Liver (tissue), 9 donors: ENCODE data around the gene RSBN1L. TPM values are rescaled to one million over a fixed set of nuclear protein-coding genes. Genes with fewer than 3 reads are reported as not detected.
A peak's percentile ranks its signal among the peaks of the same experiment; 100 is the strongest.

Experiments used
- DNase-seq: peaks from one replicate; pipeline ENCODE4 v3.0.0-alpha.2; 2017; ENCODE audit warnings: low spot score
- H3K27ac ChIP-seq, 2 donors: one replicate each; pipeline ENCODE4 v1.7.0; 2013; ENCODE audit warnings: inconsistent platforms in 2 of 2, low read length in 2 of 2, control low read depth in 1 of 2, low read depth in 1 of 2, mild to moderate bottlenecking in 1 of 2
- H3K27me3 ChIP-seq, 4 donors: one replicate each; pipeline versions ENCODE4 v1.6.1 to v1.7.0; 2013; ENCODE audit warnings: low read length in 3 of 4, inconsistent platforms in 1 of 4, mild to moderate bottlenecking in 1 of 4, moderate library complexity in 1 of 4; ENCODE audit not compliant: control insufficient read depth in 4 of 4, insufficient read depth in 4 of 4
- H3K36me3 ChIP-seq, 4 donors: one replicate each; pipeline versions ENCODE4 v1.6.1 to v1.7.0; 2013; ENCODE audit warnings: low read length in 3 of 4, mild to moderate bottlenecking in 3 of 4, low read depth in 1 of 4, moderate library complexity in 1 of 4; ENCODE audit not compliant: control insufficient read depth in 4 of 4, insufficient read depth in 3 of 4
- H3K4me1 ChIP-seq, 4 donors: one replicate each; pipeline versions ENCODE4 v1.6.1 to v1.7.0; 2013; ENCODE audit warnings: low read length in 3 of 4, mild to moderate bottlenecking in 3 of 4, moderate library complexity in 1 of 4; ENCODE audit not compliant: control insufficient read depth in 4 of 4, insufficient read depth in 4 of 4
- H3K4me3 ChIP-seq, 3 donors: one replicate each; pipeline versions ENCODE4 v1.6.1 to v1.7.0; 2013; ENCODE audit warnings: low read length in 3 of 3, control low read depth in 1 of 3, low read depth in 1 of 3, mild to moderate bottlenecking in 1 of 3
- H3K9ac ChIP-seq, 2 donors: one replicate each; pipeline ENCODE4 v1.7.0; 2013; ENCODE audit warnings: low read length in 2 of 2, mild to moderate bottlenecking in 2 of 2, moderate library complexity in 2 of 2, control low read depth in 1 of 2, low read depth in 1 of 2
- H3K9me3 ChIP-seq, 4 donors: one replicate each; pipeline versions ENCODE4 v1.6.1 to v1.7.0; 2013; ENCODE audit warnings: low read length in 3 of 4; ENCODE audit not compliant: control insufficient read depth in 4 of 4
- FOXA1 ChIP-seq: IDR thresholded peaks from 2 replicates; pipeline ENCODE4 v1.6.1; 2016; ENCODE audit warnings: antibody characterized with exemption
- FOXA2 ChIP-seq: IDR thresholded peaks from 2 replicates; pipeline ENCODE4 v1.6.1; 2016; ENCODE audit warnings: antibody characterized with exemption
- GABPA ChIP-seq, 2 donors: IDR thresholded peaks in 1 of 2; conservative IDR thresholded peaks in 1 of 2; 2 replicates each; pipeline ENCODE4 v1.6.1; 2016; ENCODE audit warnings: antibody characterized with exemption in 2 of 2, mild to moderate bottlenecking in 1 of 2, moderate library complexity in 1 of 2
- HNF4A ChIP-seq, 2 donors: conservative IDR thresholded peaks; 2 replicates each; pipeline ENCODE4 v1.6.1; 2016; ENCODE audit warnings: antibody characterized with exemption in 2 of 2, mild to moderate bottlenecking in 2 of 2
- HNF4G ChIP-seq: IDR thresholded peaks from 2 replicates; pipeline ENCODE4 v1.6.1; 2016; ENCODE audit warnings: antibody characterized with exemption
- JUND ChIP-seq, 2 donors: IDR thresholded peaks; 2 replicates each; pipeline ENCODE4 v1.6.1; 2016; ENCODE audit warnings: antibody characterized with exemption in 2 of 2
- NR2F2 ChIP-seq: IDR thresholded peaks from 2 replicates; pipeline ENCODE4 v1.6.1; 2016; ENCODE audit warnings: antibody characterized with exemption
- SP1 ChIP-seq: IDR thresholded peaks from 2 replicates; pipeline ENCODE4 v1.6.1; 2018; ENCODE audit warnings: antibody characterized with exemption, mild to moderate bottlenecking
- TAF1 ChIP-seq: conservative IDR thresholded peaks from 2 replicates; pipeline ENCODE4 v1.6.1; 2016; ENCODE audit warnings: antibody characterized with exemption, mild to moderate bottlenecking
- WGBS: extraction: QIAGEN DNeasy Blood & Tissue Kit; methylation state at CpG from one replicate; pipeline ENCODE4 v1.1.7; 2013; 5-methylcytosine and 5-hydroxymethylcytosine counted together
- polyA plus RNA-seq, 2 donors: library from polyadenylated mRNA; stranded (reverse) in 1 of 2; unstranded in 1 of 2; fragments of 200-250 nt in 1 of 2; fragments of >200 nt in 1 of 2; fragmentation: Nextera tagmentation in 1 of 2; extraction: Ambion mirVana in 1 of 2; gene quantifications; one replicate each; pipeline versions ENCODE4 v1.2.1 to v1.2.3, GENCODE V29; 2013 to 2015
- total RNA-seq, 2 donors: library from RNA; depleted of rRNA; stranded (reverse); fragments of >200 nt; gene quantifications; one replicate each; pipeline ENCODE4 v1.2.3, GENCODE V29; 2014
- TF ChIP-seq, protein P1 (sequence below): IDR thresholded peaks from 2 replicates; pipeline ENCODE4 v1.6.1; 2016; ENCODE audit warnings: antibody characterized with exemption
- TF ChIP-seq, protein P2 (sequence below): IDR thresholded peaks from 2 replicates; pipeline ENCODE4 v1.6.1; 2016; ENCODE audit warnings: antibody characterized with exemption, mild to moderate bottlenecking
- TF ChIP-seq, protein P3 (sequence below): IDR thresholded peaks from 2 replicates; pipeline ENCODE4 v1.6.1; 2016; ENCODE audit warnings: antibody characterized with exemption
- TF ChIP-seq, protein P4 (sequence below): fragments of 150-350 bp; IDR thresholded peaks from 2 replicates; pipeline ENCODE4 v1.5.1; 2017; ENCODE audit warnings: improper control_type of control experiment, low read depth, low read length; ENCODE audit not compliant: missing input control
- TF ChIP-seq, protein P5 (sequence below): IDR thresholded peaks from 2 replicates; pipeline ENCODE4 v1.6.1; 2016; ENCODE audit warnings: antibody characterized with exemption
- donor health status: healthy.
- donor health status: healthy.
- donor health status: healthy.
- donor health status: healthy.
- donor health status: healthy.

The RSBN1L gene
- total and polyA plus RNA-seq, 4 donors, result 3.3 to 23.4 (median 7.9) TPM

DNA sequence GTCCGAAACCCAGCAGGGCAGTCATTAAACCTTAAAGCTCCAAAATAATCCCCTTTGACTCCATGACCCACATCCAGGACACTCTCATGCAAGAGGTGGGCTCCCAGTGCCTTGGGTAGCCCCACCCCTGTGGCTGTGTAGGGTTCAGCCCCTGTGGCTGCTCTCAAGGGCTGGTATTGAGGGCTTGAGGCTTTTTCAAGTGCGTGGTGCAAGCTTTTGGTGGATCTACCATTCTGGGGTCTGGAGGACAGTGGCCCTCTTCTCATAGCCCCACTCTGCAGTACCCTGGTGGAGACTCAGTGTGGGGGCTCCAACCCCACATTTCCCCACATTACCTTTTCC lies 50.5 kb downstream of the RSBN1L start:
- 80% methylated on average over 2 of the region's 2 CpGs for WGBS
- no peak for DNase-seq
- peaks cover 6 to 16% (median 12%) of the 10 kb centered on the region in 4 donors for H3K4me1 ChIP-seq
- no peak overlapping the region for H3K9ac ChIP-seq
- TF ChIP-seq FOXA2 (no peak), HNF4G (peak; percentile 0)
- no peak overlapping the region for H3K27ac ChIP-seq
- no peak overlapping the region for H3K4me3 ChIP-seq
- no peaks in the 10 kb centered on the region for H3K27me3 ChIP-seq
- H3K36me3 ChIP-seq, result peaks cover 0 to 6% (median 2%) of the 10 kb centered on the region in 4 donors
- no peaks in the 10 kb centered on the region for H3K9me3 ChIP-seq

DNA sequence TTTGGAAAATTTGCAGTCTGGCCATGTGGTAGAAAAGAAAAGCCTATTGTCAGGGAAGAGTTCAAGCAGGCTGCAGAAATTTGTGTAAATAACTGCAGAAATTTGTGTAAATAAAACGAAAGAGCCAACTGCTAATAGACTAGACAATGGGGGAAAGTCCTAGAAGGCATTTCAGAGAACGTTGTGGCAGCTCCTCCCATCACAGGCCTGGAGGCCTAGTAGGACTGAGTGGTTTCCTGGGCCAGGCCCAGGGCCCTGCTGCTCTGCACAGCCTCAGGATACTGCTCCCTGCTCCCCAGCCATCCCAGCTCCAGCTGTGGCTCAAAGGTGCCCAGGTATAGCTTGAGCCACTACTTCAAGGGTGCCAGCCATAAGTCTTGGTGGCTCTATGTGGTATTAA lies 50.9 kb downstream of the RSBN1L start:
- no peak for DNase-seq

More for the DNA sequence above, 50.9 kb downstream of the RSBN1L start:
- Histone ChIP-seq H3K4me1 (peaks cover 6 to 17% (median 12%) of the 10 kb centered on the region in 4 donors), H3K27ac (no peak overlapping the region), H3K4me3 (no peak overlapping the region), H3K9ac (no peak overlapping the region), H3K27me3 (no peaks in the 10 kb centered on the region), H3K36me3 (peaks cover 0 to 6% (median 2%) of the 10 kb centered on the region in 4 donors), H3K9me3 (no peaks in the 10 kb centered on the region)
- 31% methylated on average over 2 of the region's 2 CpGs for WGBS
- no peak for TF ChIP-seq TAF1
- TF ChIP-seq NR2F2, result no peak
- TF ChIP-seq, protein P1, sequence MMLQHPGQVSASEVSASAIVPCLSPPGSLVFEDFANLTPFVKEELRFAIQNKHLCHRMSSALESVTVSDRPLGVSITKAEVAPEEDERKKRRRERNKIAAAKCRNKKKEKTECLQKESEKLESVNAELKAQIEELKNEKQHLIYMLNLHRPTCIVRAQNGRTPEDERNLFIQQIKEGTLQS, result no peak
- TF ChIP-seq HNF4A (conservative IDR thresholded peaks at IDR 0.05), result no peak
- TF ChIP-seq GABPA (IDR thresholded peaks at IDR 0.05 in 1 of 2, conservative IDR thresholded peaks at IDR 0.05 in 1 of 2), result no peak
- TF ChIP-seq, protein P2, sequence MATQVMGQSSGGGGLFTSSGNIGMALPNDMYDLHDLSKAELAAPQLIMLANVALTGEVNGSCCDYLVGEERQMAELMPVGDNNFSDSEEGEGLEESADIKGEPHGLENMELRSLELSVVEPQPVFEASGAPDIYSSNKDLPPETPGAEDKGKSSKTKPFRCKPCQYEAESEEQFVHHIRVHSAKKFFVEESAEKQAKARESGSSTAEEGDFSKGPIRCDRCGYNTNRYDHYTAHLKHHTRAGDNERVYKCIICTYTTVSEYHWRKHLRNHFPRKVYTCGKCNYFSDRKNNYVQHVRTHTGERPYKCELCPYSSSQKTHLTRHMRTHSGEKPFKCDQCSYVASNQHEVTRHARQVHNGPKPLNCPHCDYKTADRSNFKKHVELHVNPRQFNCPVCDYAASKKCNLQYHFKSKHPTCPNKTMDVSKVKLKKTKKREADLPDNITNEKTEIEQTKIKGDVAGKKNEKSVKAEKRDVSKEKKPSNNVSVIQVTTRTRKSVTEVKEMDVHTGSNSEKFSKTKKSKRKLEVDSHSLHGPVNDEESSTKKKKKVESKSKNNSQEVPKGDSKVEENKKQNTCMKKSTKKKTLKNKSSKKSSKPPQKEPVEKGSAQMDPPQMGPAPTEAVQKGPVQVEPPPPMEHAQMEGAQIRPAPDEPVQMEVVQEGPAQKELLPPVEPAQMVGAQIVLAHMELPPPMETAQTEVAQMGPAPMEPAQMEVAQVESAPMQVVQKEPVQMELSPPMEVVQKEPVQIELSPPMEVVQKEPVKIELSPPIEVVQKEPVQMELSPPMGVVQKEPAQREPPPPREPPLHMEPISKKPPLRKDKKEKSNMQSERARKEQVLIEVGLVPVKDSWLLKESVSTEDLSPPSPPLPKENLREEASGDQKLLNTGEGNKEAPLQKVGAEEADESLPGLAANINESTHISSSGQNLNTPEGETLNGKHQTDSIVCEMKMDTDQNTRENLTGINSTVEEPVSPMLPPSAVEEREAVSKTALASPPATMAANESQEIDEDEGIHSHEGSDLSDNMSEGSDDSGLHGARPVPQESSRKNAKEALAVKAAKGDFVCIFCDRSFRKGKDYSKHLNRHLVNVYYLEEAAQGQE, result no peak
- TF ChIP-seq, protein P3, sequence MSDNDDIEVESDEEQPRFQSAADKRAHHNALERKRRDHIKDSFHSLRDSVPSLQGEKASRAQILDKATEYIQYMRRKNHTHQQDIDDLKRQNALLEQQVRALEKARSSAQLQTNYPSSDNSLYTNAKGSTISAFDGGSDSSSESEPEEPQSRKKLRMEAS, result no peak
- no peak for TF ChIP-seq JUND (IDR thresholded peaks at IDR 0.05)
- no peak for TF ChIP-seq SP1
- no peak for TF ChIP-seq FOXA1
- TF ChIP-seq, protein P4, sequence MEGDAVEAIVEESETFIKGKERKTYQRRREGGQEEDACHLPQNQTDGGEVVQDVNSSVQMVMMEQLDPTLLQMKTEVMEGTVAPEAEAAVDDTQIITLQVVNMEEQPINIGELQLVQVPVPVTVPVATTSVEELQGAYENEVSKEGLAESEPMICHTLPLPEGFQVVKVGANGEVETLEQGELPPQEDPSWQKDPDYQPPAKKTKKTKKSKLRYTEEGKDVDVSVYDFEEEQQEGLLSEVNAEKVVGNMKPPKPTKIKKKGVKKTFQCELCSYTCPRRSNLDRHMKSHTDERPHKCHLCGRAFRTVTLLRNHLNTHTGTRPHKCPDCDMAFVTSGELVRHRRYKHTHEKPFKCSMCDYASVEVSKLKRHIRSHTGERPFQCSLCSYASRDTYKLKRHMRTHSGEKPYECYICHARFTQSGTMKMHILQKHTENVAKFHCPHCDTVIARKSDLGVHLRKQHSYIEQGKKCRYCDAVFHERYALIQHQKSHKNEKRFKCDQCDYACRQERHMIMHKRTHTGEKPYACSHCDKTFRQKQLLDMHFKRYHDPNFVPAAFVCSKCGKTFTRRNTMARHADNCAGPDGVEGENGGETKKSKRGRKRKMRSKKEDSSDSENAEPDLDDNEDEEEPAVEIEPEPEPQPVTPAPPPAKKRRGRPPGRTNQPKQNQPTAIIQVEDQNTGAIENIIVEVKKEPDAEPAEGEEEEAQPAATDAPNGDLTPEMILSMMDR, result no peak
- TF ChIP-seq, protein P5, sequence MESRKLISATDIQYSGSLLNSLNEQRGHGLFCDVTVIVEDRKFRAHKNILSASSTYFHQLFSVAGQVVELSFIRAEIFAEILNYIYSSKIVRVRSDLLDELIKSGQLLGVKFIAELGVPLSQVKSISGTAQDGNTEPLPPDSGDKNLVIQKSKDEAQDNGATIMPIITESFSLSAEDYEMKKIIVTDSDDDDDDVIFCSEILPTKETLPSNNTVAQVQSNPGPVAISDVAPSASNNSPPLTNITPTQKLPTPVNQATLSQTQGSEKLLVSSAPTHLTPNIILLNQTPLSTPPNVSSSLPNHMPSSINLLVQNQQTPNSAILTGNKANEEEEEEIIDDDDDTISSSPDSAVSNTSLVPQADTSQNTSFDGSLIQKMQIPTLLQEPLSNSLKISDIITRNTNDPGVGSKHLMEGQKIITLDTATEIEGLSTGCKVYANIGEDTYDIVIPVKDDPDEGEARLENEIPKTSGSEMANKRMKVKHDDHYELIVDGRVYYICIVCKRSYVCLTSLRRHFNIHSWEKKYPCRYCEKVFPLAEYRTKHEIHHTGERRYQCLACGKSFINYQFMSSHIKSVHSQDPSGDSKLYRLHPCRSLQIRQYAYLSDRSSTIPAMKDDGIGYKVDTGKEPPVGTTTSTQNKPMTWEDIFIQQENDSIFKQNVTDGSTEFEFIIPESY, result no peak
